ENCODE measurements around the gene ITGA7. TPM values are rescaled to one million over a fixed set of nuclear protein-coding genes. Genes with fewer than 3 reads are reported as not detected.

Gene ITGA7
- total RNA-seq, 1 donor from 2014 or later, result 43.4 TPM

GRCh38 chr12:55692631-55693322, 14.9 kb downstream of the ITGA7 start:
- DNase-seq (ENCODE audit: low spot score), result no peak
- Histone ChIP-seq H3K27me3 (no peaks in the 10 kb centered on the region), H3K9ac (no peak overlapping the region), H3K36me3 (no peaks in the 10 kb centered on the region), H3K4me3 (no peak overlapping the region), H4K20me1 (ENCODE audit: low read depth) (no peaks in the 10 kb centered on the region), H3K9me3 (ENCODE audit: low read depth) (no peaks in the 10 kb centered on the region), H2AFZ (replicated peaks) (no peak overlapping the region), H3K4me1 (no peaks in the 10 kb centered on the region), H3K4me2 (no peak overlapping the region), H3F3A (ENCODE audit: low read depth) (no peaks in the 10 kb centered on the region), H3K79me2 (ENCODE audit: low read depth) (no peaks in the 10 kb centered on the region), H3K27ac (no peak overlapping the region)
- no peak overlapping the region for H3K4me3 Mint-ChIP-seq
- no peak for TF ChIP-seq EZH2phosphoT487 (IDR thresholded peaks at IDR 0.05)
- TF ChIP-seq EZH2 (IDR thresholded peaks at IDR 0.05), result no peak
- TF ChIP-seq CTCF (IDR thresholded peaks at IDR 0.05), result no peak
- no peaks in the 10 kb centered on the region for H3K4me1 Mint-ChIP-seq
- H3K27me3 Mint-ChIP-seq (ENCODE audit: insufficient read depth, low read depth), result peaks cover 2% of the 10 kb centered on the region
- no peak overlapping the region for H3K27ac Mint-ChIP-seq
- H3K36me3 Mint-ChIP-seq, result peaks cover 7% of the 10 kb centered on the region
- H3K9me3 Mint-ChIP-seq, result no peaks in the 10 kb centered on the region

GRCh38 chr12:55688716-55689655, 18.7 kb downstream of the ITGA7 start:
- H3K27me3 ChIP-seq, result no peaks in the 10 kb centered on the region
- H3K36me3 ChIP-seq, result no peaks in the 10 kb centered on the region
- no peak overlapping the region for H3K9ac ChIP-seq
- H3K36me3 Mint-ChIP-seq, result peaks cover 8% of the 10 kb centered on the region
- H3K4me1 ChIP-seq, result no peaks in the 10 kb centered on the region
- H3K27ac Mint-ChIP-seq, result no peak overlapping the region
- H4K20me1 ChIP-seq (ENCODE audit: low read depth), result no peaks in the 10 kb centered on the region
- H3K4me1 Mint-ChIP-seq, result no peaks in the 10 kb centered on the region
- H2AFZ ChIP-seq (replicated peaks), result no peak overlapping the region
- no peak overlapping the region for H3K4me3 ChIP-seq
- H3K27ac ChIP-seq, result no peak overlapping the region
- peaks cover 2% of the 10 kb centered on the region for H3K27me3 Mint-ChIP-seq (ENCODE audit: insufficient read depth, low read depth)
- H3K9me3 ChIP-seq (ENCODE audit: low read depth), result no peaks in the 10 kb centered on the region
- no peak for TF ChIP-seq CTCF (IDR thresholded peaks at IDR 0.05)
- no peak for TF ChIP-seq EZH2 (IDR thresholded peaks at IDR 0.05)
- no peak for TF ChIP-seq EZH2phosphoT487 (IDR thresholded peaks at IDR 0.05)
- no peaks in the 10 kb centered on the region for H3F3A ChIP-seq (ENCODE audit: low read depth)
- no peak for DNase-seq (ENCODE audit: low spot score)
- H3K79me2 ChIP-seq (ENCODE audit: low read depth), result no peaks in the 10 kb centered on the region
- H3K9me3 Mint-ChIP-seq, result no peaks in the 10 kb centered on the region
- H3K4me3 Mint-ChIP-seq, result no peak overlapping the region
- no peak overlapping the region for H3K4me2 ChIP-seq

- Mint-ChIP-seq H3K4me1 (no peaks in the 10 kb centered on the region), H3K27me3 (ENCODE audit: insufficient read depth, low read depth) (no peaks in the 10 kb centered on the region), H3K36me3 (peaks cover 6% of the 10 kb centered on the region), H3K4me3 (no peak overlapping the region), H3K27ac (no peak overlapping the region), H3K9me3 (no peaks in the 10 kb centered on the region)
- H3K9ac ChIP-seq, result no peak overlapping the region
- H3K27me3 ChIP-seq, result no peaks in the 10 kb centered on the region
- H3K36me3 ChIP-seq, result no peaks in the 10 kb centered on the region
- H3K27ac ChIP-seq, result no peak overlapping the region
- TF ChIP-seq EZH2 (IDR thresholded peaks at IDR 0.05), result no peak
- no peak for TF ChIP-seq CTCF (IDR thresholded peaks at IDR 0.05)
- no peak for TF ChIP-seq EZH2phosphoT487 (IDR thresholded peaks at IDR 0.05)
- H3F3A ChIP-seq (ENCODE audit: low read depth), result no peaks in the 10 kb centered on the region
- no peak for DNase-seq (ENCODE audit: low spot score)
- H3K4me1 ChIP-seq, result no peaks in the 10 kb centered on the region
- no peak overlapping the region for H2AFZ ChIP-seq (replicated peaks)
- no peak overlapping the region for H3K4me2 ChIP-seq
- H3K9me3 ChIP-seq (ENCODE audit: low read depth), result no peaks in the 10 kb centered on the region
- no peaks in the 10 kb centered on the region for H4K20me1 ChIP-seq (ENCODE audit: low read depth)
- no peaks in the 10 kb centered on the region for H3K79me2 ChIP-seq (ENCODE audit: low read depth)
- no peak overlapping the region for H3K4me3 ChIP-seq
Measured at GRCh38 chr12:55687746-55688145, 20.0 kb downstream of the ITGA7 start.

Measured in neural progenitor cell (in vitro differentiated cells).